ENCODE results near the gene KIFBP. TPM values are rescaled to one million over a fixed set of nuclear protein-coding genes. Genes with fewer than 3 reads are reported as not detected.

Gene KIFBP
- polyA plus RNA-seq, 1 donor: 23.4 TPM

- no peak for DNase-seq (ENCODE audit: low read depth)
These were observed 61.0 kb downstream of the KIFBP start for GRCh38 chr10:69049566-69049961.

GRCh38 chr10:69051303-69051702 lies 62.7 kb downstream of the KIFBP start:
- DNase-seq (ENCODE audit: low read depth): no peak

GRCh38 chr10:69051710-69052487 lies 63.3 kb downstream of the KIFBP start:
- DNase-seq (ENCODE audit: low read depth): no peak

- DNase-seq (ENCODE audit: low read depth): no peak
These were observed 64.1 kb downstream of the KIFBP start for GRCh38 chr10:69052736-69053135.

- no peak for DNase-seq (ENCODE audit: low read depth)
These were observed 66.6 kb downstream of the KIFBP start for GRCh38 chr10:69055241-69055640.

GRCh38 chr10:69056129-69056528 lies 67.5 kb downstream of the KIFBP start:
- DNase-seq (ENCODE audit: low read depth): no peak

- no peak for DNase-seq (ENCODE audit: low read depth)
These were observed 68.1 kb downstream of the KIFBP start for GRCh38 chr10:69056536-69057260.

- no peak for DNase-seq (ENCODE audit: low read depth)
These were observed 68.8 kb downstream of the KIFBP start for GRCh38 chr10:69057261-69057950.

- DNase-seq (ENCODE audit: low read depth): no peak
These were observed 69.3 kb downstream of the KIFBP start for GRCh38 chr10:69057951-69058297.

- no peak for DNase-seq (ENCODE audit: low read depth)
These were observed 71.7 kb downstream of the KIFBP start for GRCh38 chr10:69060127-69060798.

GRCh38 chr10:69061305-69062161 lies 72.9 kb downstream of the KIFBP start:
- DNase-seq (ENCODE audit: low read depth): peak; percentile 60

GRCh38 chr10:69062901-69063300 lies 74.3 kb downstream of the KIFBP start:
- DNase-seq (ENCODE audit: low read depth): no peak

- DNase-seq (ENCODE audit: low read depth): no peak
These were observed 76.2 kb downstream of the KIFBP start for GRCh38 chr10:69064762-69065328.

GRCh38 chr10:69065406-69066361 lies 77.1 kb downstream of the KIFBP start:
- DNase-seq (ENCODE audit: low read depth): no peak

Other genes with a start within 250 kb of the KIFBP start
- 2.5 TPM for gene STOX1, start 161.3 kb upstream of the KIFBP start, polyA plus RNA-seq (ENCODE audit: insufficient read length)
- 45.8 TPM for gene DDX50, start 87.5 kb upstream of the KIFBP start, polyA plus RNA-seq (ENCODE audit: insufficient read length)
- 43.1 TPM for gene DDX21, start 32.6 kb upstream of the KIFBP start, polyA plus RNA-seq (ENCODE audit: insufficient read length)
- gene SRGN, start 99.3 kb downstream of the KIFBP start, polyA plus RNA-seq (ENCODE audit: insufficient read length): 23.1 TPM
- gene VPS26A, start 135.4 kb downstream of the KIFBP start, polyA plus RNA-seq (ENCODE audit: insufficient read length): 41.6 TPM
- gene SUPV3L1, start 191.4 kb downstream of the KIFBP start, polyA plus RNA-seq (ENCODE audit: insufficient read length): 30.0 TPM
- not detected for gene HKDC1, start 231.5 kb downstream of the KIFBP start, polyA plus RNA-seq (ENCODE audit: insufficient read length)